HG03196 (cell line): ENCODE results near the gene SLC19A1.
"Not testable (repeated sequence)": the region's sequence is repeated elsewhere in the genome, so short reads cannot be mapped to it uniquely, and the experiment has no call there.

Experiments used
- ATAC-seq: cut with Tn5 transposase; IDR thresholded peaks from one replicate; pipeline ENCODE4 v1.9.1; 2021; ENCODE audit not compliant: unreplicated experiment

The SLC19A1 gene

GRCh38 chr21:45533846-45534635, 8.2 kb downstream of the SLC19A1 start:
- no peak for ATAC-seq

GRCh38 chr21:45533361-45533845, 8.8 kb downstream of the SLC19A1 start:
- no peak for ATAC-seq

- no peak for ATAC-seq
Observed at GRCh38 chr21:45532826-45533360, 9.3 kb downstream of the SLC19A1 start.

- no peak for ATAC-seq
Observed at GRCh38 chr21:45531393-45532215, 10.6 kb downstream of the SLC19A1 start.

GRCh38 chr21:45531114-45531392, 11.2 kb downstream of the SLC19A1 start:
- ATAC-seq, result not testable (repeated sequence)

- no peak for ATAC-seq
Observed at GRCh38 chr21:45530423-45531113, 11.7 kb downstream of the SLC19A1 start.

GRCh38 chr21:45529785-45530422, 12.3 kb downstream of the SLC19A1 start:
- no peak for ATAC-seq

- ATAC-seq, result no peak
Observed at GRCh38 chr21:45528981-45529784, 13.1 kb downstream of the SLC19A1 start.

GRCh38 chr21:45528028-45528705, 14.1 kb downstream of the SLC19A1 start:
- ATAC-seq, result no peak

- not testable (repeated sequence) for ATAC-seq
Observed at GRCh38 chr21:45527151-45527999, 14.9 kb downstream of the SLC19A1 start.

GRCh38 chr21:45525910-45526306, 16.3 kb downstream of the SLC19A1 start:
- no peak for ATAC-seq

- ATAC-seq, result no peak
Observed at GRCh38 chr21:45525153-45525909, 16.9 kb downstream of the SLC19A1 start.

- no peak for ATAC-seq
Observed at GRCh38 chr21:45524756-45525152, 17.5 kb downstream of the SLC19A1 start.

GRCh38 chr21:45523411-45524101, 18.7 kb downstream of the SLC19A1 start:
- ATAC-seq, result no peak

- no peak for ATAC-seq
Observed at GRCh38 chr21:45522986-45523385, 19.3 kb downstream of the SLC19A1 start.

GRCh38 chr21:45522381-45522780, 19.9 kb downstream of the SLC19A1 start:
- ATAC-seq, result no peak

- no peak for ATAC-seq
Observed at GRCh38 chr21:45521241-45521640, 21.0 kb downstream of the SLC19A1 start.
